GM18508 (cell line): ENCODE measurements around the gene CGNL1.

Experiments
- ATAC-seq: cut with Tn5 transposase; IDR thresholded peaks from one replicate; pipeline ENCODE4 v1.9.1; 2021; ENCODE audit warnings: moderate number of reproducible peaks; ENCODE audit not compliant: insufficient read depth, unreplicated experiment

CGNL1 gene

DNA sequence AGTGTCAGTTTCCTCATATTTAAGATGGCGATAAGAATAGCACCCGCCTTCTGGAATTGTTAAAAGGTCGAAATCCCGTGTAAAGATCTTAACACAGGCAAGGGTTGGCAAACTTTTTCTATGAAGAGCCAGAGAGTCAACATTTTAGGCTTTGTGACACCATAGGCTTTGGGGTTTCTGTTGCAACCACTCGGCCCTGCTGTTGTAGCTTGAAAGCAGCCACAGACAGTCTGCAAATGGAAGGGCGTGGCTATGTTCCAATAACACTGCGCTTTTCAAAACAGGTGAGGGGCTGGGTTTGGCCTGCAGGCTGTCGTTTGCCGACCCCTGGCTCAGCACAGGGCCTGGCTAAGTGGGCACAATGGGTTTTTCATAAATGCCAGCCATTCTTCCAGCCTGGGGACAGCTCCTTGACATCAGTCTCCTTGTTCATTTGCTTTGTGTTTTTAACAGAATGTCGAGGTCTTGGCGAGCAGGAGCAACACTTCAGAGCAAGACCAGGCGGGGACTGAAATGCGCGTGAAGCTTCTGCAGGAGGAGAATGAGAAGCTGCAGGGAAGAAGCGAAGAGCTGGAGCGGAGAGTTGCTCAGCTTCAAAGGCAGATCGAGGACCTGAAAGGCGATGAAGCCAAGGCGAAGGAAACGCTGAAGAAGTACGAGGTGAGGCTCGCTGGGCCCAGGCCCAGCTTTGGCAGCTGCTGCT lies 140.2 kb downstream of the CGNL1 start:
- no peak for ATAC-seq

DNA sequence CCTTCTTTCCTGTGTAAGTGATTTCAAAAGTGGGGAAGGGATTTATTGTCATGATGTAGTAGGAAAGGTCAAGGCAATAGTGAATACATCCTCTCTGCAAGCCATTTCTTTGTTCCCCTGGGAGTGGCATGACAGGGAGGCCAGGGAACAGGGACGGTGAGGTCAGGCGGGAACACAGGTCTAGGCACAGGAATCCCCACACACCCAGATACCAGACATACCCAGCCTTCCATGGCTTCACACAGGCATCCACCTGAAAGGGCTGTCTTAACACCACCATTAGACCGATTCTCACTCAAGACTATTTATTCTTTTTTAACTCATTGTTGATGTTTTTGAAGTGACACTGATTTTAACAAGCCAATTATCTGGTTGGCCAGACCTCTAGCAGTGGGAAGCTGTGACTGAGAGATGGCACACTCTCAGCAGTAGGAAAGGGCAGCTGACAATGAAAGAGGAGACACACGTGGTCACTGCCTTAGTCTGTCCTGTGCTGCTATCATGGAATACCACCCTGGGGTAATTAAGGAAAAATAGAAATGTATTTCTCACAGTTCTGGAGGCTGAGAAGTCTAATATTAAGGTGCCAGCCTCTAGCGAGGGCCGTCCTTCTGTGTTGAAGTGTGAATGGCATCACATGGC lies 140.8 kb downstream of the CGNL1 start:
- no peak for ATAC-seq

DNA sequence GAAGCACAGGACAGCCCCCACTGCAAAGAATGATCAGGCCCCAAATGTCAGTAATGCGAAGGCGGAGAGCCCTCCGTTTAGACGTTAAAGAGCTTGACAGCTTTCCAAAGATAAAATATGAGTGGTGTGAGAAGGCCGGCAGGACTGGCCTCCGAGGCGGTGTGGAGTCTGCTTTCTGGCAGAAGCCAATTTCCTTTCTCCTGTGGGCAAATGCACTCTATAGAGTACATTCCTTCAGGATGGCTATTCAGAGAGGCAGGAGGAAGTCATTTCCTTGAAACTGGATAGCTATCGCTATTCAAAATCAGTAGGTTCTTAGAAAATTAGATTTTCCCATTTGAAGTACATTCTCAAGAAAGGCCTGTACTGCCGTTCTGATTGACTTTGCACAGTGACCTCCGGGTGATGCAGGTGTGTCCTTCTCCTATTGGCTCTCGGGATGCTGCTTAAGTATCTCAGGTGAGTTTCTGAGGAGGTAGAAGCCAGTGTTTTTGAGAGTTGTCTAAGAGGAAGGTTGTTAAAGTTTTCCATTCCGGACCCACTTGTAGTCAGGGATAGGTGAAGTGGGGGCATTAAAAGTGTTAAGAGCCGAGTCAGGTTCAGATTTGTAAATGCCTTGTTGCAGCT lies 142.6 kb downstream of the CGNL1 start:
- ATAC-seq, result no peak

GRCh38 chr15:57519806-57520205 lies 143.5 kb downstream of the CGNL1 start:
- ATAC-seq, result no peak

DNA sequence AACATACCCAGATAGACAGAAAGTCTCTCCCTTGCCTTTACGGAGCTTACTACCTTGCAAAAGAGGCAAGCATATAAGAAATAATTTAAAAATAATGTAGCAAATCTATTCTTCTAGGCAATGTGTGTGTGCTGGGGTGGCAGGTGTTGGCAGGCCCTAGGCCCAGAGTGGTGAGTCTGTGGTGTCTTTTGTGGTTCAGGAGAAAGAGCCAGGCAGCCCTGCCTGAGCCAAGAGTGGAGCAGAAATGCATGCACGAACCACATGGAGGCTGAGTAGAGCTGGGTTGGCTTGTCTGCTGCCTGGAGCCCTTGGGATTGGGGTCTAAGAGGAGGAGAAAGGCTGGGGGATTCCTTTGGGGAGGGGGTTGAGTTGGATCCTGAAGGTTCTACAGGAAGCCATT lies 145.2 kb downstream of the CGNL1 start:
- no peak for ATAC-seq

DNA sequence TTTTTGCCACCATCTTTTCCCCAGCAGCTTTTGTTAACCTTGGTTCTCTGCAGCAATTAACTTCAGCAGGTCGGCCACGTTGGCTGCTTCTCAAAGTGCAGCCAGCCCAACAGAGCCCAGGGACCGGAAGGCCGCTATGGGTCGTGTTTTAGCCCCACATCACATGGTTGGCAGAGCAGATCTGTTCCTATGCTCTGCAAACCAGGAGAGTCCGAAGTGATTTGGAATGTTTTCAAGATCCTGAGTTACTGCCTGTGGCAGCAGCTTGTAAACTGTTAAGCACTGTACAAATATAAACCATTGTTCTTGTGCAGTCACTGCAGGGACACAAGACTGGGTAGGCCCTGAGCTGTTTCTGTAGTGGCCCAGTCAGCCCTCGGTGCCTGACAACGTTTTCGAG lies 145.8 kb downstream of the CGNL1 start:
- ATAC-seq, result no peak

DNA sequence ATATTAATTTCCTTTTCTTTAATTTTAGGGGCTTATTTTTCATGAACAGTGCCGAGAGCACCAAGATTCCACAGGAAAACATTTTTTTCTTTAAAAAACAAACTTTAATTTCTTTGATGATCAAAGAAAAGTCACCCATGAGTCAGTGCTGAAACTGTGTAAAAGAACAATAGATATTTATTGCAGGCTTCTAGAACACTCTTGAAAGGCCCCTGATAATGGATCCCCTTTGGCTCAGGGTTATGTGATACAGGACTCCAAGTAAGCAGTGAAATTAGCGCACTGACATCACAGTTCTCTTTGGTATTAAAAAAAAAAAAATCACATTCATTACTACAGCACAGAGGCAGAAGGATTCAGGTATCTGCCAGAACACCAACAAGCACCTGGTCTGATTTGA lies 149.3 kb downstream of the CGNL1 start:
- ATAC-seq, result no peak

DNA sequence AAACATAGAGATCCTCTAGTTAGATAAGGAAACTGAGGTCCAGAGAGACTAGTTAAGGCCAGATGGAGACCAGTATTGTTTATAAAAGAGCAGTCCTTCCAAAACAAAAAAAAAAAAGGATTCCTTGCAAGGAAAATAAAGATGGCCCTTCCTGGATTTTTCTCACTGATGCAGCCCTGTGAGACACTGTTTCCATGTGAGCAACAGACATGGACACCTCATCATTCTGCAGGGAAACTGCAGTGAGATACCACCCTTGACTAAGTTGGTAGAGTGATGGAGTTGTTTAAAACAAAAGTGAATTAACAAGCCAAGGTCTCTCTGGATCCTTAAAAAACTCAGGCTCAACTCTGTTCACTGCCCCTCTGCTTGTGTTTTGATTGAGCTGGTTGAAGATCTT lies 149.8 kb downstream of the CGNL1 start:
- no peak for ATAC-seq

DNA sequence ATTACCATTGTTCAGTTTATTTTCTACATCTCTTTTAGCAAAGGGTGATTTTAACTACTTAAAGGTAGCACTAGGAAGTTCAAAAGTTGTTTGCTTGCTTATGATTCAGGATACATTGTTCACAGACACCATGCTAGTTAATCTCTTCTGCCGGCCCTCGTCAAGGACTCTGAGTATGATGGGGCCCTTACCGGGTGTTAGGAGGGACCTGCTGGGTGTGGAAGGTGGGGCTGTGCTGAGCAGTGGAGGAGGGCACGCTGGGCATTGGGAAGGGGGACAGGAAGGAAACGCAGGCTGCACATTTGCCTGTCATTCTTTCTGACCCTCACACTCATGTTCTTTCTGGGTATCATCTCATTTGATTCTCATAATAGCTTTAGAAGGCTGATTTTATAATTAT lies 150.3 kb downstream of the CGNL1 start:
- no peak for ATAC-seq

GRCh38 chr15:57527382-57528091 lies 151.2 kb downstream of the CGNL1 start:
- ATAC-seq, result no peak

GRCh38 chr15:57528940-57529565 lies 152.7 kb downstream of the CGNL1 start:
- no peak for ATAC-seq

DNA sequence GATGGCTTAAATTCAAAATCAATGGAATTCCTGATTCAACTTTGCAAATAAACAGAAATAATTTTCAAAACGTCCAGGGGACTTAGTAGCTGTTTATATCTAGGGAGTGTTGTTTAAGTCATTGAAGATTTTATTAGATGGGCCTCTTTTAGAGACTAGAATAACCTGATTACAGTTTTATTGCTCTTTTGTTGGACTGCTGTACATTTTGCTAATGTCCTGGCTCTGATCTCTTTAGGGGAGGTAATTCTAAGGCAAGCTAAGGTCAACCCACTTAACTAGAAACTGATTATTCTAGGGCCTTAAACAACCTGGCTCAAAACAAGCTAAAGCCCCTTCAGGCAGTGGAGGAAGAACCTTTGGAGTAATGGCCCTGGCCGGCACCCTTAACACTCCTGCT lies 153.4 kb downstream of the CGNL1 start:
- no peak for ATAC-seq

DNA sequence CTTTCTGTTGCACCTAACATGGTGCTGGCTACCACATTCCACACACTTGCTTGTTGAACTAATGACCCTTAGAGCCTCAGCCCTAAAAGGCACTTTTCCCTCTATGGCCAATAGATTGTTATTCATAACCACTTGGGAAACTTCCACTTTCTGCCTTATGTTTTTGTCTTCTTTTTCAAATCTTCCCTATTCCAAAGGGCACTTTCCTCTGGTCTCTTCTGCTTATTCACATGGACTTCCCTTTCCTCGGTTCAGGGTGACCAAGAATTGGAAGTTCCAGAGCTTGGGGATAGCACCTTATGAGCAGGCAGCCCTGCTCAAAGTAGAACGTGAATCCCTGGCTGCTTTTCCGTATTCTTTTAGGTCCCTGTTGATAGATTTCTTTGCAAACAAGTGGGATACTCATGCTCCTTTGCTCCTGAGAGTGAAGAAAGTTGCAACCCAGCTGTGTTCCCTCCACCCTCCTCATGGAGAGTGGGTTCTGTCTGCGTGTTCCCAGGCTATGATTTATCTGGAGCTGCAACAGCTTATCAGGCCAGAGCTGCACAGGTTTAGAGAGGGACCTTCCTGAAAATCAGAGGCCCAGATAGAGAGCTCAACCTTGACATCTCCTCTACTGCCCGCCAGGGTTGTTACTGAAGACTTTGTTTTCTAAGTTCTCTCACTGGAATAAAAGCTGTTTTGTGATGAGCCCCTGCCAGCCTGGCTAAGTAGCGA lies 156.6 kb downstream of the CGNL1 start:
- no peak for ATAC-seq

- no peak for ATAC-seq
These were observed 157.1 kb downstream of the CGNL1 start for GRCh38 chr15:57533448-57533799.

DNA sequence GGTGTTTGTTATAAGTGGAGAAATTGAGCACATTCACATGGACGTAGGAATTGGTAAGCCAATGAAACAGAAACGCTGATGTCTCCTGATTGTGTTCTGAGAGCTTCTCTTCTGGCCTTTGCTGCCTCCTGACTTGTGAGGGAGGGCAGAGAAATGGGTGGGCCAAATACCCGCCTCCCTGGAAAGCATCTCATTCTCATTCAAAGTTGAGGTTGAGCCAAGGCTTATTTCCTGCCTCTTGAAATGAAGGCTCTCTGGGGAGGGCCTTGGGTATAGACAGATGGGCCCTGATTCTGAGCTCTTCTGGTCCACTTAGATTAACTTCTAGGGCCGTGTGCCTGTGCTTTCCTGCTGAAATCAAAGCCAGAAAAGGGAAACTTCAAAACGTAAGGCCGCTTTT lies 158.0 kb downstream of the CGNL1 start:
- no peak for ATAC-seq

GRCh38 chr15:57537072-57537471 lies 160.8 kb downstream of the CGNL1 start:
- no peak for ATAC-seq

GRCh38 chr15:57537488-57538264 lies 161.4 kb downstream of the CGNL1 start:
- ATAC-seq, result no peak

DNA sequence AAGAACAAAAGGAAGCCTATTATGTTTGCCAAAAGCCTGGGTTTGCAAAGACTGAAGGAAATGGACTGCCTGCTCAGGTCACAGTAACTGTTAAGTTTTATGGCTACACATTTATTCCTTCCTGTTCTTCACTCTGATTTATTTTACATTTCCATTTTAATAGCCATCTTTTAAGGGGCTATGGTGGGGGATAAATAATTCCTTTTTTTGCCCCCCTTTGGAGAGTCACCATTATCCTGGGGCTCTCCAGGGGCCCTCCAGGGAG lies 161.9 kb downstream of the CGNL1 start:
- no peak for ATAC-seq

- ATAC-seq, result no peak
These were observed 162.5 kb downstream of the CGNL1 start for GRCh38 chr15:57538821-57539220.

DNA sequence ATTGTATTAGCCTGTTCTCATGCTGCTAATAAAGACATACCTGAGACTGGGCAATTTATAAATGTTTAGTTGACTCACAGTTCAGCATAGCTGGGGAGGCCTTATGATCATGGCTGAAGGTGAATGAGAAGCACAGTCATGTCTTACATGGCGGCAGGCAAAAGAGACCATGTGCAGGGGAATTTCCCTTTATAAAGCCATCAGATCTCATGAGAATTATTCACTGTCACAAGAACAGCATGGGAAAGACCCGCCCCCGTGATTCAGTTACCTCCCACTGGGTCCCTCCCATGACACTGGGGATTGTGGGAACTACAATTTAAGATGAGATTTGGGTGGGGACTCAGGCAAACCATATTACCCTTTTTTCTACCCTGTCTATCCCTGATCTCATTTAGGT lies 163.9 kb downstream of the CGNL1 start:
- ATAC-seq, result no peak
